HFF-Myc (cell line): ENCODE data around the gene FKBP6.

Experiments
- DNase-seq: peaks from one replicate; pipeline ENCODE4 v3.0.0-alpha.2; 2011; ENCODE audit warnings: low read depth; ENCODE audit errors: extremely low read depth
- H3K4me3 ChIP-seq: replicated peaks from 2 replicates; pipeline ENCODE4 v1.5.1; 2011; ENCODE audit warnings: low read depth, mild to moderate bottlenecking, control low read depth, low read length
- TF ChIP-seq, protein P1 (sequence below): IDR thresholded peaks from 2 replicates; pipeline ENCODE4 v1.5.1; 2012; ENCODE audit warnings: mild to moderate bottlenecking, low read depth, low read length, control low read depth; ENCODE audit errors: missing control alignments

The FKBP6 gene

DNA sequence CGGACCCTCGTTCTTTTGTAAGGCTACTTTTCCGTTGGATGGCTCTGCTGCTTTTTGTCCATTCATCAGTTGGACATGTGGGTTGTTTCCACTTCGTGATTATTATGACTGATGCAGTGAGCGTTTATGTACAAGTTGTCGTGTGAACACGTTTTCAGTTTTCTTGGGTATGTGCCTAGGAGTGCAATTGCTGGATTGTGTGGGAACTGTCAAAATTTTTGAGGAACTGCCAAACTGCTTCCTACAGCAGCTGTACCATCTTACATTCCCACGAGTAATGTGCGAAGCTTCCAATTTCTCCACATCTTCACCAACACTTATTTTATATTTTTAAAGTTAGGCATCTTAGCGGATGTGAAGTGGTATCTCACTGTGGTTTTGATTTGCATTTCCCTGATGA, 10.4 kb downstream of the FKBP6 start:
- no peak overlapping the region for H3K4me3 ChIP-seq
- no peak for DNase-seq
- TF ChIP-seq, protein P1, sequence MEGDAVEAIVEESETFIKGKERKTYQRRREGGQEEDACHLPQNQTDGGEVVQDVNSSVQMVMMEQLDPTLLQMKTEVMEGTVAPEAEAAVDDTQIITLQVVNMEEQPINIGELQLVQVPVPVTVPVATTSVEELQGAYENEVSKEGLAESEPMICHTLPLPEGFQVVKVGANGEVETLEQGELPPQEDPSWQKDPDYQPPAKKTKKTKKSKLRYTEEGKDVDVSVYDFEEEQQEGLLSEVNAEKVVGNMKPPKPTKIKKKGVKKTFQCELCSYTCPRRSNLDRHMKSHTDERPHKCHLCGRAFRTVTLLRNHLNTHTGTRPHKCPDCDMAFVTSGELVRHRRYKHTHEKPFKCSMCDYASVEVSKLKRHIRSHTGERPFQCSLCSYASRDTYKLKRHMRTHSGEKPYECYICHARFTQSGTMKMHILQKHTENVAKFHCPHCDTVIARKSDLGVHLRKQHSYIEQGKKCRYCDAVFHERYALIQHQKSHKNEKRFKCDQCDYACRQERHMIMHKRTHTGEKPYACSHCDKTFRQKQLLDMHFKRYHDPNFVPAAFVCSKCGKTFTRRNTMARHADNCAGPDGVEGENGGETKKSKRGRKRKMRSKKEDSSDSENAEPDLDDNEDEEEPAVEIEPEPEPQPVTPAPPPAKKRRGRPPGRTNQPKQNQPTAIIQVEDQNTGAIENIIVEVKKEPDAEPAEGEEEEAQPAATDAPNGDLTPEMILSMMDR = no peak

DNA sequence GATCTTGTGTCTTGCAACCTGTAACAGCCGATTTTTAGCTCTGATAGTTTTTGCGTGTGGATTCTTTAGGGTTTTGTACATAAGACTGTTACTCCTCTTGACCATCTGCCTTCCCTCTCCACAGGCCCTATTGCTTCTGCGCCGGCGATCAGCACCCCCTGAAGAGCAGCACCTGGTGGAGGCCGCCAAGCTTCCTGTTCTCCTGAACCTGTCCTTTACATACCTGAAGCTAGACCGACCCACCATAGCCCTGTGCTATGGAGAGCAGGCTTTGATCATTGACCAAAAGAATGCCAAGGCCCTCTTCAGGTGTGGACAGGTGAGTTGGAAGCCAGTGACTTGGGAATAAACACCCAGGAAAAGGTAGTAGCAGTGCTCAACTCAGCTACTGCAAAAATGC, 12.6 kb downstream of the FKBP6 start:
- H3K4me3 ChIP-seq = no peak overlapping the region
- TF ChIP-seq, protein P1 = no peak
- no peak for DNase-seq

DNA sequence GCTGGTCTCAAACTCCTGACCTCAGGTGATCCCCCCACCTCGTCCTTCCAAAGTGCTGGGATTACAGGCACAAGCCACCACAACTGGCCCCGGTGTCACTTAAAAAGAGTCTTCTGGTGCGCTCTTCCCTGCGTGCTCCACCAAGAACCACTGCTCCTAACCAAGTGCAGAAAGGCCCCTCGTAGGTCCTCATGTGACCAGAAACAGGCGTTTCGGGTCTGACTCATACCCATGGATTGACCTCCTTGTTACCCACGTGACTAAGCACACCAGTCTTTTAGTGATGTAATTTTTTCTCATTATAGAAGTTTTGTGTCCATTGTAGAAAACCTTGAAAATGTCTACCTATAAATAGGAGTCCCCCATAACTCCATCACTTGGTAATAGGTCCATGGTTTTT, 13.9 kb downstream of the FKBP6 start:
- peak; percentile 56 for DNase-seq
- TF ChIP-seq, protein P1 = no peak
- H3K4me3 ChIP-seq = no peak overlapping the region

DNA sequence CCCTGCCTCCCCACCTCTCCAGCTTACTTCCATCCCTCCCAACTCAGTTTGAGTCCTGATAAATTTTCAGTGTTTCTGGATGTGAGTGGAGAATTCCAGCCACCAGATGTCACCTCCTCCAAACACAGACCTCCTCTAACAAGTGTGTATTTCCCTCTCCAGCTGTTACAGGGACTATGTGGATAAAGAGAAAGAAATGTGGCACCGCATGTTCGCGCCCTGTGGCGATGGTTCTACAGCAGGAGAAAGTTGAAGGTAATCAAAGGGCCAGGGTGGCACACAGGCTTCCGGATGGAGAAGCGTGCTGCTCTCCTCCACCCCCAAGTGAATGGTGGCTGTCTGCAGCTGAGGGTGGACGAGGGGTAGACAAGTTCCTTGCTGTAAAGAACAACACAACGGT, 14.7 kb downstream of the FKBP6 start:
- TF ChIP-seq, protein P1 = peak; percentile 63
- no peak for DNase-seq
- H3K4me3 ChIP-seq = no peak overlapping the region

DNA sequence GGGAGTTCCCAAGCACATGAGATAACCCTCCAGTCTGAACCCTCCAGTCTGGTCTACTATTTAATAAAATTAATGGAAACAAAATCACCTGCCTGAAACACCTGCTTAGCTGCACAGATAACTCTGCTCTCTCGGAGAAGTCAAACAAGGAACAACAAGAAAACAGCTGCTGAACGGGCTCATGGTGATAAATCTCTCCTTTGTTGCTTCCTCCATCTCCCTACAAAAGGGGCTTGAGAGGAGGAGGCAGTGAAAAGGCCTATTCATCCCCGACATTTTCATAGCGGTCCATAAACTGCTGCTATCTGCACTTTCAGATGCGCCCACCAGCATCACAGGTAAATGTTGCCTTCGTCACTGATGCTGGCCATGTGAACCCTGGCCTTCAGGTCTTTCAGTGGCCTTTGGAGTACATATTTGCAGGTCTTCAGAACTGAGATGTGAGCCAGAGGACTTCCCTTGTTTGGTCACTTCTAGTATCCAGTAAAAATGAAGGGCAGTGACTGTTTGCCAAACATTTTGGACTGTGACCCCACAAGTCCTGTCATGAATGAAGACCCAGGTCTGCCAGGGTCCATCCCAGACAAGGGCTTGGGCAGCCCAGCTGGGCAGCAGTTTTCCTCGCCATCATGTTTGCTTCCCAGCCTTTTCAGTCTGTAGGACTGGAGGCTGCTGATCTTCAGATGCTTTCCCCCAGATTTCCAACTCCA, 15.9 kb downstream of the FKBP6 start:
- TF ChIP-seq, protein P1 = no peak
- H3K4me3 ChIP-seq = no peak overlapping the region
- DNase-seq = no peak

DNA sequence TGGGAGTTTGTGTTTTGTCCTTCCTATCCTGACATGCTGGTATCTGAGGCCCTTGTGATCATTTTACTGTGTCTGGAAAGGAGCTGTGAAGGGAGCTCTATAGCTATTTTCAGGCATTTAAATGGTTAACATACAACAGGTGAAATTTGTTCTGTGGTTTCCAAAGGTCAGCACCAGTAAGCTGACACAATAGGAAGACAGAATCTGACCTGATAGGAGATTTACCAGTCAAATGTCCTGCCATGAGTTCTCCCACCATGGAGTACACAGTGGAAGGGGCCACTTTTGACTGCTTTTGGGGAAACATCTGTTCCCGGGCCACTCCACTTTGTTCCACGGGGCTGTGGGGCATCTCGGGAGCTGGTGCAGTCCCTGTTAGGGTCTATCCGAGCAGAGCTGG, 17.6 kb downstream of the FKBP6 start:
- TF ChIP-seq, protein P1 = no peak
- no peak overlapping the region for H3K4me3 ChIP-seq
- DNase-seq = no peak

DNA sequence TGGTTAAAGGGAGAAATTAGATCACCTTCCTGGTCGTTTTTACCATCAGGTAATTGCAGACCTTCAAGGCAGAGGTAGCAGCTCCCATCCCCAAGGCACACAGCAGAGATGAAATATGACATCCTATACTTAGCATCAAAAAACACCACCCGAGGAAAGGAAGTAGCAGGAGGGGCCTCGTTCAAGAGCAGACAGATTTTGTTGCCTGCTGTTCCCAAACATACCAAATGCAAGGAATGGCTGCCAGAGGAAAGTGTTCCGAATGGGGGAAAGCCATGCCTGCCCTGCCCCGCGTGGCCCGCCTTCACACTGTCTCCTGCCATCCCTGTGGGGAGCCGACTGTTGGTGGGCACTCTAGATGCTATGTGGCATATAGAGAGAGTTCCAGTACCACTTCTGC, 18.0 kb downstream of the FKBP6 start:
- H3K4me3 ChIP-seq = no peak overlapping the region
- no peak for DNase-seq
- TF ChIP-seq, protein P1 = no peak
